ENCODE results near the gene SUFU.

Gene SUFU

DNA sequence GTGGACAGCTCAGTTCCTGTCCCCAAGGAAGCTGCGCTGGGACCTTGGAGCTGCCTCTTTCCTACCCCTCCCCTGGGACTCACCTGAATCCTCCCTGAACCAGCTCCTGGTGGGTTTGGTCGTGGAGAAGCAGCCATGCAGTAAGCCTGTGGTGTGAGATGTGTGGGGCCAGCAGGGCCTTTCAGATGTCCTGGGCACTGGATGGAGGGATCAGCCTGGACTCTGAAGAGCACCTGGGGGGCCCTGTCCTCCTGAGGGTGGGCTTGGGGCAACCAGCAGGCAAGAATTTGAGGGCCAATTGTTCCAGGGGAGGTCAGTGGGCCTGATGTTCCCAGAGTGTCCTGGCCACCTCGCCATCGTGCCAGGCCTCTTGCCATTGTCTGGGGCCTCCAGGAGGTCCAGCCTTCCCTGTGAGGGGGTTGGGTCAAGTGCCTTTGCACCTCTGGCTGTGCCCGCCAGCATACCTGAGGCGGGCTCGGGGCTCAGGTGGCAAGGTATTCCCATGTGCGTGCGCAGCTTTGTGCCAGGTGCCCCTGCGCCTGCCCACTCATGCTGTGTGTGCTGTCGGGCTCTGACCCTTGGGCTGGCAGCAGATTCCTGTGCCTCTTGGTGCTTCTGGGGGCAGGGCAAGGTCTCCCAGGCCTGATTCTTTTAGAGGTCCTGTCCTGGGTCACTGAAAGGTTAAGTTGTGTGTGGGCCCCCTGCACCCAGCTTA, 147.8 kb downstream of the SUFU start:
- Histone ChIP-seq H3K27me3 (replicated peaks; ENCODE audit: control insufficient read depth, insufficient read depth, low read length) (no peaks in the 10 kb centered on the region), H3K4me3 (replicated peaks; ENCODE audit: low read depth, low read length) (peak overlapping the region; percentile 49), H3K36me3 (ENCODE audit: control insufficient read depth, insufficient read depth, low read length) (peaks cover 21% of the 10 kb centered on the region)
- TF ChIP-seq, protein P1, sequence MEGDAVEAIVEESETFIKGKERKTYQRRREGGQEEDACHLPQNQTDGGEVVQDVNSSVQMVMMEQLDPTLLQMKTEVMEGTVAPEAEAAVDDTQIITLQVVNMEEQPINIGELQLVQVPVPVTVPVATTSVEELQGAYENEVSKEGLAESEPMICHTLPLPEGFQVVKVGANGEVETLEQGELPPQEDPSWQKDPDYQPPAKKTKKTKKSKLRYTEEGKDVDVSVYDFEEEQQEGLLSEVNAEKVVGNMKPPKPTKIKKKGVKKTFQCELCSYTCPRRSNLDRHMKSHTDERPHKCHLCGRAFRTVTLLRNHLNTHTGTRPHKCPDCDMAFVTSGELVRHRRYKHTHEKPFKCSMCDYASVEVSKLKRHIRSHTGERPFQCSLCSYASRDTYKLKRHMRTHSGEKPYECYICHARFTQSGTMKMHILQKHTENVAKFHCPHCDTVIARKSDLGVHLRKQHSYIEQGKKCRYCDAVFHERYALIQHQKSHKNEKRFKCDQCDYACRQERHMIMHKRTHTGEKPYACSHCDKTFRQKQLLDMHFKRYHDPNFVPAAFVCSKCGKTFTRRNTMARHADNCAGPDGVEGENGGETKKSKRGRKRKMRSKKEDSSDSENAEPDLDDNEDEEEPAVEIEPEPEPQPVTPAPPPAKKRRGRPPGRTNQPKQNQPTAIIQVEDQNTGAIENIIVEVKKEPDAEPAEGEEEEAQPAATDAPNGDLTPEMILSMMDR (IDR thresholded peaks at IDR 0.05; ENCODE audit: insufficient read depth, low read length, poor library complexity, severe bottlenecking), result no peak
- DNase-seq (ENCODE audit: extremely low read depth, insufficient read length), result no peak

GRCh38 chr10:102652170-102652916, 148.6 kb downstream of the SUFU start:
- Histone ChIP-seq H3K36me3 (ENCODE audit: control insufficient read depth, insufficient read depth, low read length) (peaks cover 25% of the 10 kb centered on the region), H3K4me3 (replicated peaks; ENCODE audit: low read depth, low read length) (peak overlapping the region; percentile 49), H3K27me3 (replicated peaks; ENCODE audit: control insufficient read depth, insufficient read depth, low read length) (no peaks in the 10 kb centered on the region)
- TF ChIP-seq, protein P1 (IDR thresholded peaks at IDR 0.05; ENCODE audit: insufficient read depth, low read length, poor library complexity, severe bottlenecking), result no peak
- peak; percentile 68 for DNase-seq (ENCODE audit: extremely low read depth, insufficient read length)

- Histone ChIP-seq H3K27me3 (replicated peaks; ENCODE audit: control insufficient read depth, insufficient read depth, low read length) (no peaks in the 10 kb centered on the region), H3K36me3 (ENCODE audit: control insufficient read depth, insufficient read depth, low read length) (peaks cover 25% of the 10 kb centered on the region)
- no peak for DNase-seq (ENCODE audit: extremely low read depth, insufficient read length)
Measured at GRCh38 chr10:102653060-102653459, 149.3 kb downstream of the SUFU start.

GRCh38 chr10:102654566-102654965, 150.8 kb downstream of the SUFU start:
- TF ChIP-seq, protein P1 (IDR thresholded peaks at IDR 0.05; ENCODE audit: insufficient read depth, low read length, poor library complexity, severe bottlenecking), result no peak
- no peaks in the 10 kb centered on the region for H3K27me3 ChIP-seq (replicated peaks; ENCODE audit: control insufficient read depth, insufficient read depth, low read length)
- no peak overlapping the region for H3K4me3 ChIP-seq (replicated peaks; ENCODE audit: low read depth, low read length)
- H3K36me3 ChIP-seq (ENCODE audit: control insufficient read depth, insufficient read depth, low read length), result peaks cover 30% of the 10 kb centered on the region
- DNase-seq (ENCODE audit: extremely low read depth, insufficient read length), result no peak

More at GRCh38 chr10:102653060-102653459, 149.3 kb downstream of the SUFU start:
- no peak overlapping the region for H3K4me3 ChIP-seq (replicated peaks; ENCODE audit: low read depth, low read length)
- TF ChIP-seq, protein P1 (IDR thresholded peaks at IDR 0.05; ENCODE audit: insufficient read depth, low read length, poor library complexity, severe bottlenecking), result no peak

- DNase-seq (ENCODE audit: extremely low read depth, insufficient read length), result no peak
- H3K27me3 ChIP-seq (replicated peaks; ENCODE audit: control insufficient read depth, insufficient read depth, low read length), result no peaks in the 10 kb centered on the region
- peaks cover 30% of the 10 kb centered on the region for H3K36me3 ChIP-seq (ENCODE audit: control insufficient read depth, insufficient read depth, low read length)
- H3K4me3 ChIP-seq (replicated peaks; ENCODE audit: low read depth, low read length), result no peak overlapping the region
- TF ChIP-seq, protein P1 (IDR thresholded peaks at IDR 0.05; ENCODE audit: insufficient read depth, low read length, poor library complexity, severe bottlenecking), result no peak
Measured at GRCh38 chr10:102654969-102655368, 151.2 kb downstream of the SUFU start.
